GM04503 (cell line): Measurements from ENCODE around the gene MAPK6.
"Not testable (repeated sequence)": the region's sequence is repeated elsewhere in the genome, so short reads cannot be mapped to it uniquely, and the experiment has no call there.

ENCODE experiments used
- DNase-seq: peaks from one replicate; pipeline ENCODE4 v3.0.0-alpha.2; 2012; ENCODE audit warnings: low read depth

The MAPK6 gene

DNA sequence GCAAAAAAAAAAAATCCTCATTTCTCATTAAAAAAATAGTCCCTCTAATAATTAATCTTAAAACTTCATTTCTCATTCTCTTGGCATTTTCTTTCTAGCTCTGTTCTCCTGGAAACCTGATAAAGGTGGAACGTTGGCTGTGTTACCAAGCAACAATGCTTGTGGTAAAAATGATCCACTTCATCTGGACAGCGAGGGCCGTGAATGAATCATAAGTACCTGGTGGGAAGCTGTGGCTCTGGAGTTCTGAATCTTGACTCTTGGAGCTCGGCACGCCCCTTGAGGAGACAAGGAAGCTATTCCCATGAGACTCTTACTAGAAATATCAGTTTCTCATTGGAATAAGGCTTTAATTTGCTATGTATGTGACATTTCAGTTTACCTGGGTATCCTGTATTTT, 61.0 kb downstream of the MAPK6 start:
- no peak for DNase-seq

DNA sequence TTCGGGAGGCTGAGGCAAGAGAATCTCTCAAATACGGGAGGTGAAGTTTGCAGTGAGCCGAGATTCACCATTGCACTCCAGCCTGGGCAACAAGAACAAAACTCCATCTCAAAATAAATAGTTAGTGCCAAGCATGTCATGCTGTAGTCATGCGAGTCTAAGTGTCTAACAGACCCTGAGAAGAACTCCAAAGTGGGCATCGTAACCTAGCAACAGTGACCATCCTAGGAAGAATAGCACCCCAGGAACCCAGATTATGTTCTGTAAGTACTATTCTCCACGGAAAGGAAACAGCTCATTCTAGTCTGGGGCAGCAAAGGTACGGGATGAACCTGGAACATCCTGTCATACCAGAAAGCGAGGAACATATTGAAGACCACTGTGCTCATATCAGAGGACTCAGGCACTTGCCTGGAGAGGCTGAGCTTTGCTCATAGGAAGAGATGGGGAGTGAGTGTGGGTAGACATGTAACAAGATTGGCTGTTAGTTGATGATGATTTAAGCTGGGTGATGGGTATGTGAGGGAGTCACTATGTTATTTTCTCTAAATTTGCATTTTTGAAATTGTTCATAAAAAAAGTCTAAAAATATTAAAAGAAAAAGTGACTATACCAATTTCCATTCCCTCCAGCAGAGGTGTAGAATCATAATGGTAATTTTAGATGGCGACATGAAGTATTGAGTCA, 61.8 kb downstream of the MAPK6 start:
- no peak for DNase-seq

DNA sequence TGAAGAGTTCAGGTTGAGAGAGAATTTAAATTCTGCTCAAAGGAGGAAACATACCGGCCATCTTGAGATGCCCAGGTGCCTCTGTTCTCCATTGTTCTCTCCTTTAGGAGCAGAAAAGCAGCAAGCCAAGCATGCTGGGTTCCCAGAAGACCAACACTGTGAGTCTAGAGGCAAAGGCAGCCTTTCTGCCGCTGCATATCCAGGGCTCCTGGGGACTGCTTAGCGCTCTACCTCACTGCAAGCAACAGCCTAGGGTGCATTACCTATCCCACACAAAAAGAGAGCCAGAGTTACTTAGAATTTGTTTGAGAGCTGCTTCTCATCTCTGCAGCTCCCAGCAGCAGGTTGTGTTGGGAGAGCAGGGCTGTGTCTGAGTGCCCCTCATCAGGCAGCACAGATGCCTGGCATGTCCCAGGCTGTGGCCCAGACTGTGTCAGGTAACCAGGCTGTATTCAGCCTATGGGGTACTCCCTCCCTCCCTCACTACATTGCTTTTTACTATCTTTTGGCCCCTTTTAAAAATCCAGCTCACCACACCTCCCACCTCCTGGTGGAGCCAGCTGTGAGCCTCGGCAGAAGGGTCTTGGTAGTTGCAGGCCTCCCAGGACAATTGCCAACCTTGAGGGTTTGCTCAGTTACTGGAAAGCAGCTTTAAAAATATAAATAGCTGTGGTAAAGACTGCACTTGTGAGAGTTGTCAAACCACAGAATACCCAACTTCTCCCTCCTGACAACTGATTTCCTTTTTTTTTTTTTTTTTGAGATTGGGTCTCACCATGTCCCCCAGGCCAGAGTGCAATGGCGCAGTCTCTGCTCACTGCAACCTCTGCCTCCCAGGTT, 63.4 kb downstream of the MAPK6 start:
- DNase-seq = no peak

DNA sequence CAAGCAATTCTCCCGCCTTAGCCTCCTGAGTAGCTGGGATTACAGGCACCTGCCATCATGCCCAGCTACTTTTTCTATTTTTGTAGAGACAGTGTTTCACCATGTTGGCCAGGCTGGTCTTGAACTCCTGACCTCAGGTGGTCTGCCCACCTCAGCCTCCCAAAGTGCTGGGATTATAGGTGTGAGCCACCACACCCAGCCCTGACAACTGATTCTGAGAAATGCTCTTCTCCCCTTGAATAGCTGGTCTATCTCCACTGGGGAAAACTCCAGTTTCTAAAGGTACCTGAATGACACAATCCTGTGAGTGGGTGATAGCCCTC, 64.0 kb downstream of the MAPK6 start:
- DNase-seq = not testable (repeated sequence)

DNA sequence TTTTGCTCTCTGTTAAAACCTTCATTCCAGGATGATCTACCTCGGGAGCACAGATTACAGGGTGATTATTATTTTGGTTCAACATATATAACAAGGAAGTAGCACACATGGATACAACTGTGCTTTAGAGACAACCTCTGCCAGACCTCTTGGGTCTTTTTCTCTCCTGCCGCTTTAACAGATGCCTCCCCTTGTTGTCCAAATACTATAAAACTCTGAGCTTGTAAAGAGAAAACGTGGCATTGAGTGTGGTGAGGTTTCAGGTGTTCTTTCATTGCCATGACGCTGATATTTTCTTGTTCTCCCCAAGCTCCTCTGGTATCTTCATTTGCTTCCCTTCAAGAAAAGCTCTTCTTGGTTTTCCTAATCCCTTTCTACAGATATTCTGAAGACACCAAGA, 64.6 kb downstream of the MAPK6 start:
- no peak for DNase-seq

DNA sequence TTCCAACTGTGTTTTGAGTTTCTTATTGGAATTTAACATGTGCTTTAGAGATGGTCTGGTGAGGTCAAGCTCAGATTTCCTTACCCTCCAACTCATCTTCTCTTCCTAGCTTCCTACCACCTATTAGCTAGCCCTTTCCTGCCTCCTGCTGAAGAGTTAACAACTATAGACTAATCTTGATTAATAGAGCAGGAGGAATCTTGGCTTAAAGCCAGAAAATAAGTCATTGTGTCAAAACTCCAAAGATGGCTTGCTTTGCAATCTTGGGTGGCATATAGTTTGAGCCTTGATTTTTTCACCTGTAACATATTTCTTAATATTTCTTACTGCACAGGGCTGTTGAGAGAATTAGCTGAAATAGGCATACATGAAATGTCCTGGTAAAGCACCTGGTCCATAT, 66.3 kb downstream of the MAPK6 start:
- DNase-seq = no peak

DNA sequence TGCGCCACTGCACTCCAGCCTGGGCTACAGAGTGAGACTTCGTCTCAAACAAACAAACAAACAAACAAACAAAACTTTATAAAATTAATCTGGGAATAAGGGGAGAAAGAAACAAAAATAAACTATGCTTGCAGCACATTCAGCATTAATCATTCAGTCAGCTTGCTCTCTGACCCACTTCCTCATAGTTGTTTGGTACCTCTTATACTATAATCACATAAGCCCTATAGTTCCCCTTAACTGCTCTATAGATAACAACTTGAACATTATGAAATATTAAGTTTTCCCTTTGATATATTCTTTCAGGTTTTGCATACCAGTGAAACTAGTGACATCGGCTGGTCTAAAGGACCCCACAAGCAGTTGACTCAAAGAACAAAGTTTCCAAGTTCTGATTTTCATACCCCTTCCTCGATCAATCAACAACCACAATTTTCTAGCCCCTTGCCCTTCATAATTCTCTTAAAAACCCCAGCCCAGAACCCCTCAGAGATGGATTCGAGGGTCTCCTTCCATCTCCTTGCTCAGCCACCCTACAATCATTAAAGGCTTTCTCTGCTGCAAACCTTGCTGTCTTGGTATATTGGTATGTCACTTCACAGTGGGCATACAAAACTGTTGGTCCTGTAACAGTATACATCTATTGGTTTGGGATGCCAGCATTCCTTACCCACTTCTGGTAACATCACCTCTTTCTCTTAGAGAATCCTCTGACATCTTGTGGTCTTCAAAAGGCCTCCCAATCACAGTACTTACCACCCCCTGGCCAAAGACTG, 67.2 kb downstream of the MAPK6 start:
- DNase-seq = no peak

DNA sequence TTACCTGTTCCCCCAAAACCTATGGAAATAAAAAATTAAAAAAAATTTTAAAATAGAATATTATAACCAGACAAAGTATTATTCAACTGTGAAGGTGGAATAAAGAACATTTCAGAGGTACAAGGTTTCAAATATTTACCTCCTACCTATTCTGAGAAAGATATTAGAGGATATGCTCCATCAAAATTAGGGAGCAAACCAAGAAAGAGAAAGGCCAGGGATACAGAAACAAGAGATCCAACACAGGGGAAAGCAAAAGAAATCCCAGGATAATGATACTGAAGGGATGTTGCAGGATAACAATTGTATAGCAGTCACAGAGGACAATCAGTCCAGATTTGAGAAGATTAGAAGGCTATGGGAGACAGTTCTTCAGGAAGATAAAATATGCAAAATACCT, 71.2 kb downstream of the MAPK6 start:
- no peak for DNase-seq

DNA sequence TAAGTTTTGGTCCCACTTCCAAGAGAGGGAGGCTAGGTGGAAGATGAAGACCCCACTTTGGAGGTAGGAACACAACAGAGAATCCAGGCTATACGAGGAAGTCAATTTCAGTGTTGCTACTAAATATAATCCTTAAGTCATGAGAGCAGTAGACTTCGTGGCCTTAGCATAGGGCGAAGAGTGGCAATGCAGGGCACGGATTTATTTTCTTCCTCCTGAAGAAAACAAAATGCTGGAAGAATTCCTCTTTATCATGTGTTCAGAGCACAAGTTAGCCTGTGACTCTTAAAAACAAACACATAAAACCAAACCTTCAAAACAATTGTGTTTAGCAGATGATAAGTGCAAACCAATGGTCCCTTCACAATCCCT, 74.1 kb downstream of the MAPK6 start:
- DNase-seq = no peak

DNA sequence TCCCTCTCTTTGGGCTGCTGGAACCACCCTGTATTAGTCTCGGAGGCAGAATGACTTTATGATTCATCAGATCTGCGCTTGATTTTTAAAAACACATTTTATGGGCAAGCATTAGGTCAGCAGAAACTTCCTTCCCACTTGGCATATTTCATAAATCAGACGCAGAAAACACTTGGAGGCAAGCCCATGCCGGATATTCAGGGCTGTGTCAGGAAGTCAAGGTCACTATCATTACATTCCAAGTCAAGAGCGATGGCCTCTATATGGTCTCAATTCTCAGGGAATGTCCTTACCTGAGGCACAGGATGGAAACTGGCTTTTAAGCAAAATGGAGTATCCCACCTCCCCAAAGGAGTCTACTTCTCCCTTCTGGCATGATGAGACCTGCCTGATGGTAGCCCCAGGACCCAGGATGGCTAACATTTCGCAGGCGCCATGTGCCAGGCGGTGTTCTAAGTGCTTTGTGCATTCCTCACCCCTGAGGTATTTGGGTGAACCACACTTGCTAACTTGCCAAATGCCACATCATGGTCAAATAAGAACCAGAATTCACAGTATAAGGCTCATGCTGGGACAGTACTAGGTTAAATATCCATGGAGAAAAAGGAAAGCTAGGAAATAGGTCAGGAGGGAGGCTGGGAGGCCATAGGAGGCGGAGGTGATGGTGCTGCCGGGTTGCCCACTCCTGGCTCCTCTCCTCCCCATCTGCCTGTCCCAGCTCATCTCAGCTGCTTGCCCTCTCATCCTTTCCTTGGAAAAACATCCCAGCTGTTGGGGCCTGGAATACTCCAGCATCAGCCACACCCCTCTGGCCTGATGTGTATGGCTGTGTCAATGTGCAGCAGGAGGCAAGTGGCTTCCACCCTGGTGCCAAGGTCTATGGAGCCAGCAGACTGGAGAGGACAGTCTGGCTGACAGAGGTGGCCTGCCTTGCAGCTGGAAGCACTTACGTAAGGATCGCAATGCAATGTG, 74.8 kb downstream of the MAPK6 start:
- DNase-seq = peak; percentile 93

DNA sequence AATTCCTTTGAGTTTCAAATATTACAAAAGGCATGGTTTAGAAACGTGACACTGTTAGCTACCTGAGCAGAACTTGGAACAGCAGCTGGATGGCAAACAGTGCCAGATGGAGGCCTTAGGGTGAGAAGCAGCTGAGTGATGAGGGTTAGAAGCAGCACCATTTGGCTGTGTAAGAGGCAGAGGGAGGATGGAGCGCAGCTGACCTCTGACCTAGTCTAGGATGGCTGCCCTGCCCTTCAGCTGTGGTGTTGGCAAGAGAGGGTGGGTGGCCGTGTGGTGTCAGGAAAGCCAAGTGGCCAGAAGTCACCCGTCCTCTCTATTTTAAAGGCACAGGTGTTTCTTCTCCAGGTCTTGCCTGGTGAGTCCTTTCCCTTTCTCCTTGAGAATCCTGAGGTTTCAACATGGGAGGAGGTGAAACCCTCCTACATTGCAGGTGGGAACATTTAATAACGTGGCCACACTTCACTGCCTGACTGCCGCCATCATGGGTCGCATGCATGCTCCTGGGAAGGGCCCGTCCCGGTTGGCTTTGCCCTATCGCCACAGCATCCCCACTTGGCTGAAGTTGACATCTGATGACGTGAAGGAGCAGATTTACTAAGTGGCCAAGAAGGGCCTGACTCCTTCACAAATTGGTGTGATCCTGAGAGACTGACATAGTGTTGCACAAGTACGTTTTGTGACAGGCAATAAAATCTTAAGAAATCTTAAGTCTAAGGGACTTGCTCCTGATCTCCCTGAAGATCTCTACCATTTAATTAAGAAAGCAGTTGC, 76.0 kb downstream of the MAPK6 start:
- DNase-seq = no peak

DNA sequence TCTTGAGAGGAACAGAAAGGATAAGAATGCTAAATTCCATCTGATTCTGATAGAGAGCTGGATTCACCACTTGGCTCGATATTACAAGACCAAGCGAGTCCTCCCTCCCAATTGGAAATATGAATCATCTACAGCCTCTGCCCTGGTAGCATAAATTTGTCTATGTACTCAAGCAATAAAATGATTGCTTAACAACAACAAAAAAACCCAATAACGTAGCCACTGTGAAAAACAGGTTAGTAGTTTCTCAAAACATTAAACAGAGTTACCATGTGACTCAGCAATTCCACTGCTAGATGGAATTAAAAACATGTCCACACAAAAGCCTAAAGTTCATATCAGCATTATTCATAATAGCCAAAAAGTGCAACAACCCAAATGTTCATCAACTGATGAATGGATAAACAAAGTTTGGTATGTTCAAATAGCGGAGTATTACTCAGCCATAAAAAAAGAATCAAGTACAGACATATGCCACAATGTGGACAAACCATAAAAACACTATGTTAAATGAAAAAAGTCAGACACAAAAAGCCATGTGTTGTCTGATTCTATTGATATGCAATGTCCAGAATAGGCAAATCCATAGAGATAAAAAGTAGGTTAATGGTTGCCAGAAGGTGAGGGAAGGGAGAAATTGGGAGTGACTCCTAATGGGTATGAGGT, 76.7 kb downstream of the MAPK6 start:
- peak; percentile 99 for DNase-seq

DNA sequence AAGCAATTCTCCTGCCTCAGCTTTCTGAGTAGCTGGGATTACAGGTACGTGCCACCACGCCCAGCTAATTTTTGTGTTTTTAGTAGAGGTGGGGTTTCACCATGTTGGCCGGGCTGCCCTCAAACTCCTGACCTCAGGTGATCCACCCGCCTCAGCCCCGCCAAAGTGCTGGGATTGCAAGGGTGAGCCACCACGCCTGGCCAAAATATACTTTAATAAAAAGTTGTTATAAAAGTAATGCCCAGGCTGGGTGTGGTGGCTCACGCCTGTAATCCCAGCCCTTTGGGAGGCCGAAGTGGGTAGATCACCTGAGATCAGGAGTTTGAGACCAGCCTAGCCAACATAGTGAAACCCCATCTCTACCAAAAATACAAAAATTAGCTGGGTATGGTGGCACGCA, 77.5 kb downstream of the MAPK6 start:
- not testable (repeated sequence) for DNase-seq

DNA sequence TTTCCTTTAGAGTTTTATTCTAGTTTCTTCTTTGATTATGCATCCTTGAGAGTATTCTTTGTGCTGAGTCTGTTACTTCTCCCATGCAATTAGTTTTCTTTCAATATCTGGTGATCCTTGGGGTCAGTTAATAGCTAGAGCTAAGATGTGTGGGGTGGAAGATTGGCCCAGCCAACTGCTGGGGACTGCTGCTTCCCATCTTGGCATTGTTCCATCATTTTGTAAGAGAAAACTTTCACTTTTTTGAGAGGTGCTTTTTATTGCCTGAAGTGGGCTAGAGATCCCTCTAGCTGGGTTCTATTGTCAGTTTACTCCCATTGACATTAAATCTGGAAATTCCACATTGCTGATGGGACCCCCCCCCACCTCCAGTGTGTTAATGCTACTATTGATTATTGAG, 78.2 kb downstream of the MAPK6 start:
- DNase-seq = no peak

DNA sequence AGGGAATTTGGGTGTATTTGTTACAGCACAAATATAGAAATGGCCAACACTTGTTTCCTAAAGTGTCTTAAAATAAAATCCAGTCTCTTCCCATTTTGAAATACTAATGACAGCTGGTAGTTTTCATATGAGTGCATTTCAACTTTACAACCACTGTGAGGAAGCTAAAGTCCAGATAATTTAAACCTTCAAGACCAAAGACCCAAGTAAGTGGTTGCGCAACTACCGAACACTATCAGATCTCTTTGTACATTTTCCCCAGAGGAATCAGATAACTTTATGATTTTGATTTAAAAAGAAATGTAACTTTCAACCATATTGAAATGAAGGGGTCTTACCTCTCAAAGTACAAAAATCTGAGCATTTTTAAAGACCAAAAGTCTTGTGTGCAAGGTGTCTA, 79.3 kb downstream of the MAPK6 start:
- no peak for DNase-seq

DNA sequence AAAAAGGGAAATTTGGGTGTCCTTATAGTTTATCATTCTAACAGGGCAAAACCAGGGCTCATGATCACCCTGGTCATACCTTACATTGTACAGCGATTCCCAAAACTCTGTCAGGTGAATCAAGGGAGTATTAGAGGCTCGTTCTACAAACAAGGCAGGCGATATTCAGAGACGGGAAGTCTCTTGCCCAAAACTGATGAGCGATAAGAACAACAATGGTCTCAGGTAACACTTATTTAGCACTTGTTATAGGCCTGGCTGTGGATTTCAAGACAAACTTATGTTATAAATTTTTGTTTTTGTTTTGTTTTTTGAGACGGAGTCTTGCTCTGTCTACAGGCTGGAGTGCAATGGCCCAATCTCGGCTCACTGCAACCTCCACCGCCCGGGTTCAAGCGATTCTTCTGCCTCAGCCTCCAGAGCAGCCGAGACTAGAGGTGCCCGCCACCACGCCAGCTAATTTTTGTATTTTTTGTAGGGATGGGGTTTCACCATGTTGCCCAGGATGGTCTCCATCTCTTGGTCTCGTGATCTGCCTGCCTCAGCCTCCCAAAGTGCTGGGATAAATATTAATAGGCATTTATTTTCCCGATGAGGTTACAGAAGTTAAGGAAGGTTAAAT, 80.7 kb downstream of the MAPK6 start:
- no peak for DNase-seq

DNA sequence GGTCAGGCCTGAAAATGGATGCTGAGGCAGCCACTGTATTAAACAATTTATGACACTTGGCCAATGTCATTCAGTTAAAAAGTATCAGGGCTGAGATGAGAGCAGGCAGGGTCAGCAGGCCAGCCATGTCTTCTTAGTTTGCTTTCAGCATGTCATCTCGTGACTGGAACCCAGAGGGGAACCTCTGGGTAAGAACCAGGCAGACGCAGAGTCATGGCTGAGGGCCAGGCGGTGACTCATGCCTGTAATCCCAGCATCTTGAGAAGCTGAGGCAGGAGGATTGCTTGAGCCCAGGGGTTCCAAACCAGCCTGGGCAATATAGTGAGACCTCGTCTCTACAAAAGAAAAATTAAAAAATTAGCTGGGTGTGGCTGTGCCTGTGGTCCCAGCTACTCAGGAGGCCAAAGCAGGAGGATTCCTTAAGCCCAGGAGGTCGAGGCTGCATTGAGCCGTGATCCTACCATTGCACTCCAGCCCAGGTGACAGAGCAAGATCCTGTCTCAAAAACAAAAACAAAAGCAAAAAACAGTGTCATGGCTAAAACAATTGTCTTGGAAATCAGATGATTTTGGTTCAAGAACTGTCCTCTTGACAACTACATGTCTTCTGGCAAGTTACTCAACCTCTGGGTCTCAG, 81.9 kb downstream of the MAPK6 start:
- peak; percentile 65 for DNase-seq

DNA sequence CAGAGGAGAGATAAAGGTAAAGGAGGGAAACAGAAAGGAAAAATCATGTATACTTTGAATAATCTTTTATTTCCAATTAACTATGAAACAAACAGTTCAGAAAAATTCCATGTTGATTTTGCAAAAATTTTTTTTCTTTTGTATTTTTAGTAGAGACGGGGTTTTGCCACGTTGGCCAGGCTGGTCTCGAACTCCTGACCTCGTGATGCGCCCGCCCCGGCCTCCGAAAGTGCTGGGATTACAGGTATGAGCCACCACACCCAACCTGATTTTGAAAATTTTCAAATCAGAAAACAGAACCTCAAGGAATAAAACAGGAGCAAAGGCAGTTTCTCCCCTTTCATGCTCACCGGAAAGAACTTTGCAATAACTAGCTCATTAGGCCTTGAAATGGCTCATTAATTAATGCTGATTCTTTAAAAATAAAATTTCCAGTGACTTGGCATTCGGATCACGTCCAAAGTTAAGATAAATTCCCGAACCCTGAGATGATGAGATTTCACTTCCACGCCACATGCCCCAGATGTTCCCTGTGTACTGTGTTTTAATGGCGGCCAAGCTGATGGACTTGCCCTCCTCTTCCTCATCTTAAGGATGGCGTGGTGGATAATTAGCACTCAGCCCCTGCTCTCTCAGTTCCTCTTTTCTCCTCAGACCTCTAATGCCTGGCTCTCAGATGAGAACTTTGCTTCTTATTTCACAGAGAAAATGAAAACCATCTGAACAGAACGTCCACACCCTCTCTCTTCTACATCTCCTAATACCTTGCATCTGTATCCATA, 82.7 kb downstream of the MAPK6 start:
- no peak for DNase-seq

DNA sequence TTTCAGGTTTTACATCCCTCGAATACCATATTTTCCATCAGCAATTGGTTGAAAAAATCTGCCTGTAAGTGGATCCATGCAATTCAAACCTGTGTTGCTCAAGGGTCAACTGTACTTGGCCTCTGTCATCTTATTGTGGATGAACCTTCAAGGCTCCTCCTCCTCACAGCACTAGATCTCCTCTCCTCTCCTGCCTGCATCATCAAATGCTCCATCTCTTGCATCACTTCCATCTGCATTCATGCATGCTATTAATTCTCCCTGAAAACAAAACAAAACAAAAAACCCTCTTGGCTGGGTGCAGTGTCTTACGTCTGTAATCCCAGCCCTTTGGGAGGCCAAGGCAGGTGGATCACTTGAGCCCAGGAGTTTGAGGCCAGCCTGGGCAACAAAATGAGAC, 83.4 kb downstream of the MAPK6 start:
- DNase-seq = peak; percentile 88
